Adipocyte (in vitro differentiated cells): ENCODE measurements around the gene RBM47.
A peak's percentile ranks its signal among the peaks of the same experiment; 100 is the strongest.

Source experiments
- DNase-seq: peaks from one replicate; pipeline ENCODE4 v3.0.0-alpha.2; 2015; ENCODE audit warnings: low read depth
- H3K27me3 ChIP-seq: replicated peaks from 2 replicates; pipeline ENCODE4 v1.7.0; 2013; ENCODE audit warnings: mild to moderate bottlenecking, low read length, moderate library complexity; ENCODE audit not compliant: control insufficient read depth, insufficient read depth
- H3K36me3 ChIP-seq: 2 replicates; pipeline ENCODE4 v1.7.0; 2013; ENCODE audit warnings: low read length, mild to moderate bottlenecking, moderate library complexity; ENCODE audit not compliant: control insufficient read depth, insufficient read depth, severe bottlenecking
- H3K4me1 ChIP-seq: 2 replicates; pipeline ENCODE4 v1.7.0; 2013; ENCODE audit warnings: mild to moderate bottlenecking, low read length, moderate library complexity; ENCODE audit not compliant: control insufficient read depth, insufficient read depth
- H3K4me3 ChIP-seq: 2 replicates; pipeline ENCODE4 v1.7.0; 2013; ENCODE audit warnings: mild to moderate bottlenecking, low read length, moderate library complexity
- H3K9ac ChIP-seq: 2 replicates; pipeline ENCODE4 v1.7.0; 2013; ENCODE audit warnings: mild to moderate bottlenecking, low read length, moderate library complexity
- H3K9me3 ChIP-seq: 2 replicates; pipeline ENCODE4 v1.7.0; 2013; ENCODE audit warnings: mild to moderate bottlenecking, low read length, moderate library complexity; ENCODE audit not compliant: control insufficient read depth

Gene RBM47

GRCh38 chr4:40622913-40623312 is 6.8 kb downstream of the RBM47 start:
- Histone ChIP-seq H3K4me1 (peaks cover 13% of the 10 kb centered on the region), H3K27me3 (peaks cover 3% of the 10 kb centered on the region), H3K4me3 (no peak overlapping the region), H3K9me3 (no peaks in the 10 kb centered on the region), H3K36me3 (no peaks in the 10 kb centered on the region), H3K9ac (no peak overlapping the region)
- no peak for DNase-seq

DNA sequence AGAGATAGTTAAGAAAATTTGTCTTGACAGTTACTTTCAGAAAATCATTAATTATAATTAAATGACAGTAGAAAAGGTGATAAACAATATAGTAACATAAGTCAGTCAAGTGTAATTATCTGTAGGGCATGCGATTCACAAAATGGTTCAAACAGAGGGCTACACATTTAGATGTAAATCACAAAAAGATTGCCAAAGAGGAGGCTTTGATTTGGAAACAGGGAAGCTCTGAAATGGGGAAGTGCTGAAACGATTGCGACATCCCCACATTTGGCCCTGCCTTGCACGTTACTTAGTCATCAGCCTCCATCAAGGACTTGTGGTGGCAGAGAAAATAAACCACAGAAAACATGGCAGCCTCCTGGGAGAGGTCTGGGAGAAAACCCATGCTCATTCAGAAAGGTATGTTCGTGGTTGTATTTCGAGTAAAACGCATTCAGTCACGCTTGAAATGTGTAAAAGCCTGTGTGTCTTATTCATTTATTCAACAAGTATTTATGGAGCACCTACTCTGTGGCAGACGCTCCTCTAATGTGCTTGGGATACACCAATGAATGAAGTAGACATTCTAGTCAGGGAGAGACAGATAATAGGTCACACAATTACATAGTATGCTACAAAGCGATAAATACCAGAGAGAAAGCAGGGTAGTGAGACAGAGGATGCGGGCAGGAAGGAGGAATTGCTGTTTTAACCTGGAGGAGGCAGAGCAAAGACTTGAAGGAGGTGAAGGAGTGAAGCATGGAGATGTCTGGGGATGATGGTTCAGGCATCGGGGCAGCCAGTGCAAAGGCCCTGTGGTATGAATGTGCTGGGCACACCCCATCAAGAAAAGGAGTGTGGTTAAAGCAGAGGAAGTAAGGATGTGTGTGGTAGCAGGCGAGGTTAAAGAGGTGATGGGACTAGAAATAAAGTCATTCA is 7.8 kb downstream of the RBM47 start:
- Histone ChIP-seq H3K9me3 (no peaks in the 10 kb centered on the region), H3K36me3 (no peaks in the 10 kb centered on the region), H3K4me3 (peak overlapping the region; percentile 21), H3K4me1 (peaks cover 13% of the 10 kb centered on the region), H3K9ac (no peak overlapping the region), H3K27me3 (peaks cover 3% of the 10 kb centered on the region)
- peak; percentile 99 for DNase-seq

- no peak for DNase-seq
- Histone ChIP-seq H3K27me3 (peaks cover 3% of the 10 kb centered on the region), H3K4me3 (no peak overlapping the region), H3K36me3 (no peaks in the 10 kb centered on the region), H3K9ac (no peak overlapping the region), H3K4me1 (peaks cover 13% of the 10 kb centered on the region), H3K9me3 (no peaks in the 10 kb centered on the region)
Measured at GRCh38 chr4:40621229-40621591, 8.5 kb downstream of the RBM47 start.

DNA sequence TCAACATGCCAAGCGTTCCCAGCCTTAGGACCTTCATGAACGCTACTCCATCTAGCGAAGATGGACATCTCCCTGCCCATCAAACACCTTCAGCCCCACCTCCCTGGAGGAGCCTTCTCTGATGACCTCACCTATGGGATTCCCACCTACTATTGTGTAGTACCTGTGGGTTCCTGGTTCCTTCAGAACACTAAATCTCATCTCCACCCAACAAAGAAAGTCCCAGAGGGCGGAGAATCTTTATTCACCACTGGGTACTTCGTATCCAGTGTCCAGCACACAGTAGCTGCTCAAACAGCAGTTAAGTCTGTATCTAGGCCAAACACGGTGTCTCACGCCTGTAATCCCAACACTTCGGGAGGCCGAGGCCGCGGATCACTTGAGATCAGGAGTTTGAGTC is 10.1 kb downstream of the RBM47 start:
- H3K9me3 ChIP-seq, result no peaks in the 10 kb centered on the region
- H3K36me3 ChIP-seq, result no peaks in the 10 kb centered on the region
- peaks cover 13% of the 10 kb centered on the region for H3K4me1 ChIP-seq
- H3K27me3 ChIP-seq, result no peaks in the 10 kb centered on the region
- DNase-seq, result no peak
- no peak overlapping the region for H3K9ac ChIP-seq
- H3K4me3 ChIP-seq, result no peak overlapping the region

GRCh38 chr4:40617872-40618271 is 11.8 kb downstream of the RBM47 start:
- Histone ChIP-seq H3K4me3 (no peak overlapping the region), H3K36me3 (no peaks in the 10 kb centered on the region), H3K4me1 (peaks cover 13% of the 10 kb centered on the region)

GRCh38 chr4:40614031-40614430 is 15.6 kb downstream of the RBM47 start:
- Histone ChIP-seq H3K27me3 (no peaks in the 10 kb centered on the region), H3K4me1 (no peaks in the 10 kb centered on the region), H3K9me3 (no peaks in the 10 kb centered on the region), H3K36me3 (no peaks in the 10 kb centered on the region), H3K4me3 (no peak overlapping the region), H3K9ac (no peak overlapping the region)
- no peak for DNase-seq

More at GRCh38 chr4:40617872-40618271, 11.8 kb downstream of the RBM47 start:
- DNase-seq, result peak; percentile 63
- Histone ChIP-seq H3K27me3 (no peaks in the 10 kb centered on the region), H3K9me3 (no peaks in the 10 kb centered on the region), H3K9ac (no peak overlapping the region)

DNA sequence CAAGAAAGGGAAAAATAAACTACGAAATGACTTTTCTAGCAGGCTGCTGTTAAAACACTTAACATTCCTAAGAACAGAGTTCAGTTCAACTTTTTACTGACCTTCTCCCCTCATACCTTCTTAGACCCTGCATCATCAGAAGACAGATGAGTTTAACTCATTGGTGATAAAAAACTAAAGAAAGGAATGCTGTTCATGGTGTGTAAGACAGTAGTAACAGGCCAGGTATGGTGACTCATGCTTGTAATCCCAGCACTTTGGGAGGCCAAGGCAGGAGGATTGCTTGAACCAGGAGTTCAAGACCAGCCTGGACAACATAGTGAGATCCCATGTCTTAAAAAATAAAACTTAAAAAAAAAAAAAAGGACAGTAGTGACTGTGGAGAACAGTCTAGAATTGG is 16.2 kb downstream of the RBM47 start:
- H3K9me3 ChIP-seq, result no peaks in the 10 kb centered on the region
- no peaks in the 10 kb centered on the region for H3K27me3 ChIP-seq
- H3K4me3 ChIP-seq, result no peak overlapping the region
- no peak overlapping the region for H3K9ac ChIP-seq
- H3K36me3 ChIP-seq, result no peaks in the 10 kb centered on the region
- DNase-seq, result no peak
- H3K4me1 ChIP-seq, result no peaks in the 10 kb centered on the region

DNA sequence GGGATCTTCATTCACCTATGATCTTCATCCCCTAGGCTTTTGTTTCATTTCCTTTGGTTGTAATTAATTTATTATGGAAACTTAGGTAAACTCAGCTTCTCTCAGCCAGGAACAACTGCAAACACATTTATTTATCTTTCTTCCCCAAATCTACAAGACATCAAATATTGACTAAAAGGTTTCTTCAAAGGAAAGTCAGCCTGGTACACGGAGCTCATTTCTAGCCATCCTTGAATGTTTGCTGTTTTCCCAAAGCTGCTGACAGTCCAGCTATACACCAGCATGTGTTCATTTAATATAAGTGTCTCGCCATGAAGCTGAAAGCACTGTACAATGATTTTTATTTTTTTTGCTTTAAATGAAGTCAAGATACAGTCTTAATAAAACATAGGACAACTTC is 16.8 kb downstream of the RBM47 start:
- no peaks in the 10 kb centered on the region for H3K4me1 ChIP-seq
- no peaks in the 10 kb centered on the region for H3K9me3 ChIP-seq
- H3K9ac ChIP-seq, result no peak overlapping the region
- DNase-seq, result no peak
- no peaks in the 10 kb centered on the region for H3K36me3 ChIP-seq
- H3K4me3 ChIP-seq, result no peak overlapping the region
- H3K27me3 ChIP-seq, result no peaks in the 10 kb centered on the region

- H3K9me3 ChIP-seq, result no peaks in the 10 kb centered on the region
- no peak overlapping the region for H3K4me3 ChIP-seq
- DNase-seq, result no peak
- H3K36me3 ChIP-seq, result no peaks in the 10 kb centered on the region
- H3K4me1 ChIP-seq, result no peaks in the 10 kb centered on the region
- H3K27me3 ChIP-seq, result no peaks in the 10 kb centered on the region
- H3K9ac ChIP-seq, result no peak overlapping the region
Measured at GRCh38 chr4:40612283-40612682, 17.4 kb downstream of the RBM47 start.

DNA sequence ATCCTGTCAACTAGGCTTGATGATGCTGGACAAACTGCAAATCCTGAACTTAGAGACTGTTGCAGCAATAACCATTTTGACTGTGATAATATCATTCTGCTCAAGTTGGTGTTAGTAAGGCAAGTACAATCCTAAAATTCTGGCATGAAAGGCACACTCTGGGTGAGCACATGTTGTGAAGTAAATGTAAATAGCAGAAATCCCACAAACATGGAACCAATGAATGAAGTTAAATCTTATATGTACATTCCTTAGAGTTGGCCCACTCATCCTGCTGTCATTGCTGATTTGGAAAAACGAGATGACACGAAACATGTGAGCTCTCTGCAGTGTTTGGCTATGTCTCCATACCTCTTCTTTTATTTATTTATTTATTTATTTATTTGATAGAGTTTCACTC is 21.0 kb downstream of the RBM47 start:
- peak; percentile 97 for DNase-seq
- no peak overlapping the region for H3K9ac ChIP-seq
- H3K9me3 ChIP-seq, result no peaks in the 10 kb centered on the region
- no peak overlapping the region for H3K4me3 ChIP-seq
- H3K27me3 ChIP-seq, result no peaks in the 10 kb centered on the region
- H3K36me3 ChIP-seq, result no peaks in the 10 kb centered on the region
- H3K4me1 ChIP-seq, result no peaks in the 10 kb centered on the region

DNA sequence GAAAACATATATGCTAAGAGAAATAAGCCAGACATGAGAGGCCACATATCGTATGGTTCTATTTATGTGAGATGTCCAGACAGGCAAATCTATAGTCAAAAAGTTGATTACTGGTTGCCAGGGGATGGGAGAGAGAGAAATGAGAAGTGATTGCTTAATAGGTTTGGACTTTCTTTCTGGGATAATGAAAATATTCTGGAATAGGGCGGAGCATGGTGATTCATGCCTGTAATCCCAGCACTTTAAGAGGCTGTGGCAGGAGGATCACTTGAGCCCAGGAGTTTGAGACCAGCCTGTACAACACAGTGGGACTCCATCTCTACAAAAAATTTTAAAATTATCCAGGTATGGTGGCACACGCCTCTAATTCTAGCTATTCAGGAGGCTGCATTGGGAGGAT is 22.4 kb downstream of the RBM47 start:
- peak; percentile 60 for DNase-seq
- no peaks in the 10 kb centered on the region for H3K9me3 ChIP-seq
- no peak overlapping the region for H3K4me3 ChIP-seq
- H3K9ac ChIP-seq, result no peak overlapping the region
- no peaks in the 10 kb centered on the region for H3K4me1 ChIP-seq
- H3K27me3 ChIP-seq, result no peaks in the 10 kb centered on the region
- H3K36me3 ChIP-seq, result no peaks in the 10 kb centered on the region
